ENCODE measurements around the gene ARAP2. TPM values are rescaled to one million over a fixed set of nuclear protein-coding genes. Genes with fewer than 3 reads are reported as not detected.

The ARAP2 gene
- total RNA-seq, 1 donor from 2014 or later: 29.5 TPM

DNA sequence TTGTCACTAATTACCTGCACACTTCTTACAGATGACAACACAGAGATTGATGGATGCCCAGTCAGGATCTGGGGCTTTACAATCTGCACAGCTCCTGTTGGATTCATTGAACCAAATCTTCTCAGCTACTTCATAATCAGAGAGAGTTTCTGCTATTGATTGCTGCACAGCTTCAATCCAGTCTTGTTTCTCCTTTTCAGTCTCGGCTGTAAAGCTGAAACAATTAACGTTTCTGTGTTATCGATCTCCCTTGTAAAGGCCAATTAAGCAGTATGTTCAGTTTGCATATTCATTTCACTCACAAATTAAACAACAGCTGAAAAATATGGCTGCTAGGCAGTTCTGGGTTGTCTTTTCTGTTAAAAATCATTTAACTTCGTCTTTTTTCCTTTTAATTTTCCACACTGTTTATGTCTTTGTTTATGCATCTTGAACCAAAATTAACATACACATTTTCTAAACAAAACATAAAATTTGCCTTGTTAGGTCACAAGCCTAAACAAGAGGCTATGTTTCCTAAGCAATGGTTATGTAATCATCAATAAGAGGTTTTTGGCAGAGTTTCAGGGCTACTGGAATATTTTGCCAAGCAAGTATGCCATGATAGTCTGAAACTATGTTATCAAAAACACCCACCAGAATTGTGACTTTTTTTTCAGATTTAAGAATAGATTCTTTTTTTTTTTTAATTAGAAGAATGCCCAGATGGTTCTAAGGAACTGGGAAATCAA, 79.2 kb downstream of the ARAP2 start:
- H3K4me1 Mint-ChIP-seq (ENCODE audit: low read depth): peaks cover 37% of the 10 kb centered on the region
- no peaks in the 10 kb centered on the region for H3K27me3 Mint-ChIP-seq (ENCODE audit: low read depth)
- H3K27ac Mint-ChIP-seq: no peak overlapping the region
- H3K9me3 Mint-ChIP-seq: no peaks in the 10 kb centered on the region
- peaks cover 69% of the 10 kb centered on the region for H3K36me3 Mint-ChIP-seq (ENCODE audit: low read depth)
- intact Hi-C loops (cut with micrococcal nuclease): no loop called here
- H3K4me3 Mint-ChIP-seq (ENCODE audit: low read depth): no peak overlapping the region
- DNase-seq (ENCODE audit: low spot score): no peak

DNA sequence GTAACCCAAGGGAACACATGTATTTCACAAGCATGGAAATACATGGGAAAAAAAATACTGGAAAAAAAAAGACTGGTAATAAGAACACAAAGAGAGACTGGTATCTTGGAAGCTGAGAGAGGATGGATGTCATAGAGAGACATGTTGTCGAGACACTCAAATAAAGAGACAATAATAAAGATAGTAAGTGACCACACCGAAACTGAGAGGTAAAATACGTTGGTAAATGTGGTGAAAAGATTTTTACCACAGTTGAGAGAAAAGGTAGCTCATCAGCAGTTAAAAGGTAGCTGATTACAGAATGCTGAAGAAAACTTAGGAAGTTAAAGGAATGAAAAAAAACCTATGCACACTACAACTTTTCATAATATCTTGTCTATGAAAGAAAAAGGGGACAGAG, 81.1 kb downstream of the ARAP2 start:
- DNase-seq (ENCODE audit: low spot score): no peak
- Mint-ChIP-seq H3K4me1 (ENCODE audit: low read depth) (peaks cover 24% of the 10 kb centered on the region), H3K4me3 (ENCODE audit: low read depth) (no peak overlapping the region), H3K9me3 (no peaks in the 10 kb centered on the region), H3K36me3 (ENCODE audit: low read depth) (peaks cover 68% of the 10 kb centered on the region), H3K27ac (no peak overlapping the region), H3K27me3 (ENCODE audit: low read depth) (no peaks in the 10 kb centered on the region)
- intact Hi-C loops (cut with micrococcal nuclease): no loop called here

GRCh38 chr4:36159208-36159607, 85.1 kb downstream of the ARAP2 start:
- Mint-ChIP-seq H3K9me3 (no peaks in the 10 kb centered on the region), H3K27ac (no peak overlapping the region), H3K4me1 (ENCODE audit: low read depth) (peaks cover 13% of the 10 kb centered on the region), H3K4me3 (ENCODE audit: low read depth) (no peak overlapping the region), H3K36me3 (ENCODE audit: low read depth) (peaks cover 65% of the 10 kb centered on the region), H3K27me3 (ENCODE audit: low read depth) (no peaks in the 10 kb centered on the region)
- intact Hi-C loops (cut with micrococcal nuclease): no loop called here
- no peak for DNase-seq (ENCODE audit: low spot score)

GRCh38 chr4:36152735-36153134, 91.6 kb downstream of the ARAP2 start:
- no peaks in the 10 kb centered on the region for H3K27me3 Mint-ChIP-seq (ENCODE audit: low read depth)
- no peak for DNase-seq (ENCODE audit: low spot score)
- no peak overlapping the region for H3K4me3 Mint-ChIP-seq (ENCODE audit: low read depth)
- intact Hi-C loops (cut with micrococcal nuclease): no loop called here
- peaks cover 47% of the 10 kb centered on the region for H3K36me3 Mint-ChIP-seq (ENCODE audit: low read depth)
- H3K4me1 Mint-ChIP-seq (ENCODE audit: low read depth): peaks cover 3% of the 10 kb centered on the region
- H3K9me3 Mint-ChIP-seq: no peaks in the 10 kb centered on the region
- no peak overlapping the region for H3K27ac Mint-ChIP-seq

DNA sequence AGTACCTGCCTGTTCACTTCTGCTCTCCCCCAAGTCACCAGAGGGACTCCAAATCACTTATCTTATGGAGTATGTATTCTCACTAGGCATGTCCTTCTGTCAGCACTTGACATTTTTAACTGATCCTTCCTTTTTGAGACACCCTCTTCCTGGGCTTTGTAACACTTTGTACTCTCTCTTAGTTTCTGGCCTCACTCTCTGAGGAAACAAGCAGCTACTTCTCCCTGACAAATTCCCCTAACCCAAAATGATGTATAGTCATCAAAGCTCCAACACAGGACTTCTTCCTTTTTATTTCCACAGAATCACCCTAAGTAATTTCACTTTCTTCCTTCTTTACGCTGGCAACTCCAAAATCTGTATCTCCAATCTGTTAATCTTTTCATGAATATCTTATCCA, 101.8 kb downstream of the ARAP2 start:
- Mint-ChIP-seq H3K36me3 (ENCODE audit: low read depth) (peaks cover 54% of the 10 kb centered on the region), H3K4me1 (ENCODE audit: low read depth) (peaks cover 3% of the 10 kb centered on the region), H3K27ac (no peak overlapping the region)

DNA sequence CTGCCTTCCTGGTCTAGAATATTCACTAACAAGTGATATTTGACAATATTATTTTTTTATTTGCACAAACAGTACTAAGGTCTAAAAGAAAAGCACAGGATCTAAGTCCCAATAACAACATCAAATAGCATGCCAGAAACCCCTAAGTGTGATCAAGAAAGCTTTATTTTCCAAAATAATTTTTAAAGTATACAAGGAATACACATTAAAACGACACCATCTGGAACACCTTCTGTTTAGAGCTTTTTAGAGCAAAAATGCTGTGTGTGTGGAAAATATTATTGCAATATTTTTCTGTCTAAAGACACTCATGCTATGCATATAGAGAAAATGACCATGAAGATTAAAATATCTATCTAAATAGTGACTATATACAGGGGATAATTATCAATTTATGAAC, 103.1 kb downstream of the ARAP2 start:
- H3K9me3 Mint-ChIP-seq: no peaks in the 10 kb centered on the region
- H3K4me3 Mint-ChIP-seq (ENCODE audit: low read depth): no peak overlapping the region
- no peak overlapping the region for H3K27ac Mint-ChIP-seq
- H3K4me1 Mint-ChIP-seq (ENCODE audit: low read depth): peaks cover 3% of the 10 kb centered on the region
- H3K27me3 Mint-ChIP-seq (ENCODE audit: low read depth): no peaks in the 10 kb centered on the region
- peaks cover 43% of the 10 kb centered on the region for H3K36me3 Mint-ChIP-seq (ENCODE audit: low read depth)
- no peak for DNase-seq (ENCODE audit: low spot score)
- intact Hi-C loops (cut with micrococcal nuclease): no loop called here

More for the DNA sequence above, 101.8 kb downstream of the ARAP2 start:
- no peaks in the 10 kb centered on the region for H3K27me3 Mint-ChIP-seq (ENCODE audit: low read depth)
- DNase-seq (ENCODE audit: low spot score): no peak
- intact Hi-C loops (cut with micrococcal nuclease): no loop called here
- no peaks in the 10 kb centered on the region for H3K9me3 Mint-ChIP-seq
- no peak overlapping the region for H3K4me3 Mint-ChIP-seq (ENCODE audit: low read depth)

DNA sequence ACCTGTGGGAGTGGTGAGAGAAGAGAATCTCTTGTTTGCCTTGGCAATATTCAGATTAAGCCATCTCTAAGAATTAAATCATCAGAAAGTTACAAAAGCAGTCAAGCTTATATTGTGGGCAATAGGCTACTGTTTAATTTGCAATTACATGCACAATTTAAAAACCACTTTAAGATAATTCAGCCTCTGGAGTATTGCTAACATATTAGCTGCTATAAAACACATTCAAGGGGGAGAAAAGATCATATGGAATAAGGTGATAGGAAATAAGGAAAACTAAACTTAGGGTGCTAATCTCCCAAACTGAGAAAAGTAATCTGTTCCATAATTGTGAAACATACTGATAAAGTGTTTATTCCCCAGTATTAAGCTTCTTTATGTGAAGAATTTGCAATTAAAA, 103.9 kb downstream of the ARAP2 start:
- Mint-ChIP-seq H3K27ac (no peak overlapping the region), H3K4me3 (ENCODE audit: low read depth) (no peak overlapping the region), H3K36me3 (ENCODE audit: low read depth) (peaks cover 35% of the 10 kb centered on the region), H3K27me3 (ENCODE audit: low read depth) (no peaks in the 10 kb centered on the region), H3K4me1 (ENCODE audit: low read depth) (peaks cover 3% of the 10 kb centered on the region), H3K9me3 (no peaks in the 10 kb centered on the region)
- no peak for DNase-seq (ENCODE audit: low spot score)
- intact Hi-C loops (cut with micrococcal nuclease): no loop called here

GRCh38 chr4:36138220-36138619, 106.1 kb downstream of the ARAP2 start:
- H3K27me3 Mint-ChIP-seq (ENCODE audit: low read depth): no peaks in the 10 kb centered on the region
- intact Hi-C loops (cut with micrococcal nuclease): no loop called here
- no peak for DNase-seq (ENCODE audit: low spot score)
- H3K9me3 Mint-ChIP-seq: no peaks in the 10 kb centered on the region
- peaks cover 22% of the 10 kb centered on the region for H3K36me3 Mint-ChIP-seq (ENCODE audit: low read depth)
- no peak overlapping the region for H3K27ac Mint-ChIP-seq
- no peak overlapping the region for H3K4me3 Mint-ChIP-seq (ENCODE audit: low read depth)
- H3K4me1 Mint-ChIP-seq (ENCODE audit: low read depth): peaks cover 3% of the 10 kb centered on the region

- intact Hi-C loops (cut with micrococcal nuclease): no loop called here
- Mint-ChIP-seq H3K9me3 (no peaks in the 10 kb centered on the region), H3K4me1 (ENCODE audit: low read depth) (peaks cover 2% of the 10 kb centered on the region), H3K4me3 (ENCODE audit: low read depth) (no peak overlapping the region), H3K36me3 (ENCODE audit: low read depth) (peaks cover 16% of the 10 kb centered on the region), H3K27me3 (ENCODE audit: low read depth) (no peaks in the 10 kb centered on the region), H3K27ac (no peak overlapping the region)
- DNase-seq (ENCODE audit: low spot score): no peak
Measured at GRCh38 chr4:36137336-36137735, 107.0 kb downstream of the ARAP2 start.

DNA sequence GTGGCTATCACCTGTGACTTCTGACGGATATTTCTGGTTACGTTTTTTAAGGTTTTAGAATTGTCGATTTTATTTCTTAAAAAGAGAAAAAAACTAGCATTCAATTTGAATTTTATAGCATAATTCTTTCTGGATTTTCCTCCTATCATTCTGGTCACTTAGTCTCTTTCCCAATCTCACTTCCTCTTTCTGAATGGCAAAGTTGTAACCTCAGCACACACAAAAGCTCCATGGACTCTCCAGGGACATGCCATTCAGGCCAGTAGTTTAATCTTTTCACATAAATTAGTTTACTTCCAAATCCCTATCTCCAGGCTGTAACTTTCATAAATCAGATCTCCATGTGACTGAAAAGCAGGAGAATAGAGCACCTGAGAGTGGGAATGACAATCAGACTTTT, 110.7 kb downstream of the ARAP2 start:
- no peak overlapping the region for H3K27ac Mint-ChIP-seq
- H3K36me3 Mint-ChIP-seq (ENCODE audit: low read depth): peaks cover 22% of the 10 kb centered on the region
- no peaks in the 10 kb centered on the region for H3K9me3 Mint-ChIP-seq
- H3K4me3 Mint-ChIP-seq (ENCODE audit: low read depth): no peak overlapping the region
- intact Hi-C loops (cut with micrococcal nuclease): no loop called here
- no peak for DNase-seq (ENCODE audit: low spot score)
- H3K4me1 Mint-ChIP-seq (ENCODE audit: low read depth): peaks cover 9% of the 10 kb centered on the region
- H3K27me3 Mint-ChIP-seq (ENCODE audit: low read depth): no peaks in the 10 kb centered on the region

GRCh38 chr4:36133086-36133485, 111.2 kb downstream of the ARAP2 start:
- Mint-ChIP-seq H3K9me3 (no peaks in the 10 kb centered on the region), H3K4me1 (ENCODE audit: low read depth) (peaks cover 9% of the 10 kb centered on the region), H3K4me3 (ENCODE audit: low read depth) (no peak overlapping the region), H3K27me3 (ENCODE audit: low read depth) (no peaks in the 10 kb centered on the region), H3K36me3 (ENCODE audit: low read depth) (peaks cover 18% of the 10 kb centered on the region), H3K27ac (no peak overlapping the region)
- intact Hi-C loops (cut with micrococcal nuclease): no loop called here
- no peak for DNase-seq (ENCODE audit: low spot score)

GRCh38 chr4:36130641-36131040, 113.7 kb downstream of the ARAP2 start:
- Mint-ChIP-seq H3K27ac (no peak overlapping the region), H3K4me1 (ENCODE audit: low read depth) (peaks cover 9% of the 10 kb centered on the region), H3K36me3 (ENCODE audit: low read depth) (peaks cover 21% of the 10 kb centered on the region), H3K9me3 (no peaks in the 10 kb centered on the region), H3K27me3 (ENCODE audit: low read depth) (no peaks in the 10 kb centered on the region), H3K4me3 (ENCODE audit: low read depth) (no peak overlapping the region)
- no peak for DNase-seq (ENCODE audit: low spot score)
- intact Hi-C loops (cut with micrococcal nuclease): no loop called here

- intact Hi-C loops (cut with micrococcal nuclease): no loop called here
- DNase-seq (ENCODE audit: low spot score): no peak
- Mint-ChIP-seq H3K4me3 (ENCODE audit: low read depth) (no peak overlapping the region), H3K9me3 (no peaks in the 10 kb centered on the region), H3K27ac (no peak overlapping the region), H3K36me3 (ENCODE audit: low read depth) (peaks cover 36% of the 10 kb centered on the region), H3K4me1 (ENCODE audit: low read depth) (peaks cover 9% of the 10 kb centered on the region), H3K27me3 (ENCODE audit: low read depth) (no peaks in the 10 kb centered on the region)
Measured at GRCh38 chr4:36128689-36129088, 115.6 kb downstream of the ARAP2 start.

- intact Hi-C loops (cut with micrococcal nuclease): no loop called here
- H3K4me1 Mint-ChIP-seq (ENCODE audit: low read depth): peaks cover 2% of the 10 kb centered on the region
- H3K9me3 Mint-ChIP-seq: no peaks in the 10 kb centered on the region
- H3K27ac Mint-ChIP-seq: no peak overlapping the region
- DNase-seq (ENCODE audit: low spot score): no peak
- H3K36me3 Mint-ChIP-seq (ENCODE audit: low read depth): peaks cover 51% of the 10 kb centered on the region
- H3K27me3 Mint-ChIP-seq (ENCODE audit: low read depth): no peaks in the 10 kb centered on the region
- H3K4me3 Mint-ChIP-seq (ENCODE audit: low read depth): no peak overlapping the region
Measured at GRCh38 chr4:36123906-36124305, 120.4 kb downstream of the ARAP2 start.

Data from activated T-helper 2 cell treated with anti-CD3 and anti-CD28 coated beads, Interferon-gamma antibody, Interleukin-2, Interleukin-4, amounts not matched to agents 10 μg/mL and 5 μg/mL and 100 μg/mL, durations not matched to agents 14 hours and 24 hours and 36 hours (primary cell).